ENCODE measurements around the gene CFAP68. TPM values are rescaled to one million over a fixed set of nuclear protein-coding genes. Genes with fewer than 3 reads are reported as not detected.

Gene CFAP68
- total and polyA plus RNA-seq, 2 of the 13 experiments (the other 11 are each of a cell fraction or from before 2014, with no cell fraction given) = 22.2 to 25.6 TPM

GRCh38 chr11:111917312-111917711, 38.0 kb downstream of the CFAP68 start:
- Histone ChIP-seq H3K79me2 (ENCODE audit: insufficient read depth, low read length) (no peaks in the 10 kb centered on the region), H3K9ac (ENCODE audit: insufficient read depth, low read depth, low read length) (no peak overlapping the region), H3K4me2 (ENCODE audit: low read depth, low read length) (peak overlapping the region; percentile 75), H2AFZ (ENCODE audit: low read length) (no peak overlapping the region), H3K27ac (ENCODE audit: extremely low read length, insufficient read depth, low read length) (peak overlapping the region; percentile 66), H3K4me3 (replicated peaks in 1 of 3; ENCODE audit: insufficient read depth in 1 of 3, low read depth in 2 of 3, low read length in 3 of 3) (peak overlapping the region in 2 of 3 experiments; percentile 58 to 66; a peak in 1 of 6 replicates), H3K9me3 (ENCODE audit: low read length) (no peaks in the 10 kb centered on the region), H3K36me3 (replicated peaks in 1 of 2; ENCODE audit: control insufficient read depth in 1 of 2, insufficient read depth in 2 of 2, low read length in 2 of 2) (no peaks in the 10 kb centered on the region), H4K20me1 (ENCODE audit: insufficient read depth, low read length) (no peaks in the 10 kb centered on the region), H3K4me1 (ENCODE audit: insufficient read depth, low read length) (peaks cover 84% of the 10 kb centered on the region), H3K27me3 (ENCODE audit: control insufficient read depth in 1 of 2, insufficient read depth in 2 of 2, low read length in 2 of 2) (no peaks in the 10 kb centered on the region)
- ATAC-seq = no peak
- CTCF ChIA-PET (ENCODE audit: low intra/inter-chr PET ratio, low total read pairs) = no interaction called here
- FAIRE-seq = no peak
- TF ChIP-seq HNF4G (IDR thresholded peaks at IDR 0.05; ENCODE audit: borderline replicate concordance, low read depth, low read length) (no peak), HNF4G (CRISPR knock-in tag; IDR thresholded peaks at IDR 0.05; ENCODE audit: borderline replicate concordance, low read depth) (no peak), ZNF121 (CRISPR knock-in tag; IDR thresholded peaks at IDR 0.05) (peak; percentile 83)
- POLR2A ChIA-PET = interaction anchor here (0.7 to 3.1 kb wide), 8 partner anchors 9 to 89 kb away, joined by 3 to 65 read pairs (median 6); partner anchors contain the start of gene ALG9
- DNase-seq (ENCODE audit: low spot score) = no peak
- 88% methylated on average over 2 of the region's 2 CpGs for WGBS (ENCODE audit: low lambda C conversion rate)
- intact Hi-C loops (cut with micrococcal nuclease; ENCODE audit: unreplicated experiment) = no loop called here
- in situ Hi-C loops (cut with HindIII; ENCODE audit: extremely low pct_ligation_motif_present, low pct_unique_long_range_greater_than_20kb) = no loop called here
- no TSS peak for BruUV-seq (replicated peaks)

GRCh38 chr11:111917788-111918187, 38.4 kb downstream of the CFAP68 start:
- Histone ChIP-seq H3K9me3 (ENCODE audit: low read length) (no peaks in the 10 kb centered on the region), H2AFZ (ENCODE audit: low read length) (peak overlapping the region; percentile 62), H3K9ac (ENCODE audit: insufficient read depth, low read depth, low read length) (peak overlapping the region; percentile 62), H3K4me3 (replicated peaks in 1 of 3; ENCODE audit: insufficient read depth in 1 of 3, low read depth in 2 of 3, low read length in 3 of 3) (peak overlapping the region; percentile 49 to 66 (median 58); a peak in 5 of 6 replicates), H3K27me3 (ENCODE audit: control insufficient read depth in 1 of 2, insufficient read depth in 2 of 2, low read length in 2 of 2) (no peaks in the 10 kb centered on the region), H3K4me1 (ENCODE audit: insufficient read depth, low read length) (peaks cover 87% of the 10 kb centered on the region), H4K20me1 (ENCODE audit: insufficient read depth, low read length) (no peaks in the 10 kb centered on the region), H3K79me2 (ENCODE audit: insufficient read depth, low read length) (no peaks in the 10 kb centered on the region), H3K27ac (ENCODE audit: extremely low read length, insufficient read depth, low read length) (peak overlapping the region; percentile 66), H3K36me3 (replicated peaks in 1 of 2; ENCODE audit: control insufficient read depth in 1 of 2, insufficient read depth in 2 of 2, low read length in 2 of 2) (no peaks in the 10 kb centered on the region), H3K4me2 (ENCODE audit: low read depth, low read length) (peak overlapping the region; percentile 75)
- in situ Hi-C loops (cut with HindIII; ENCODE audit: extremely low pct_ligation_motif_present, low pct_unique_long_range_greater_than_20kb) (no loop called here), intact Hi-C loops (cut with micrococcal nuclease; ENCODE audit: unreplicated experiment) (loop anchor here (2.0 kb wide), 1 partner anchor 39 kb away; the partner anchor contains the start of genes CFAP68 and FDXACB1)
- peak; percentile 66 for DNase-seq (ENCODE audit: low spot score)
- CTCF ChIA-PET (ENCODE audit: low intra/inter-chr PET ratio, low total read pairs) = no interaction called here
- POLR2A ChIA-PET = interaction anchor here (0.7 to 3.1 kb wide), 8 partner anchors 9 to 89 kb away, joined by 3 to 65 read pairs (median 6); partner anchors contain the start of gene ALG9
- ATAC-seq = peak; percentile 10; the same call in 1 of the 3 replicates
- FAIRE-seq = no peak
- no TSS peak for BruUV-seq (replicated peaks)
- WGBS (ENCODE audit: low lambda C conversion rate) = 4% methylated on average over 3 of the region's 3 CpGs
- TF ChIP-seq FOXO4 (CRISPR knock-in tag; conservative IDR thresholded peaks at IDR 0.05) (no peak), ZFP82 (CRISPR knock-in tag; IDR thresholded peaks at IDR 0.05; ENCODE audit: borderline replicate concordance) (no peak), ZNF407 (CRISPR knock-in tag; IDR thresholded peaks at IDR 0.05; ENCODE audit: not compliant biosample characterization) (no peak)
